Measurements from ENCODE around the gene COL8A1. TPM values are rescaled to one million over a fixed set of nuclear protein-coding genes. Genes with fewer than 3 reads are reported as not detected.

The COL8A1 gene
- total RNA-seq, 1 experiment from 2014 or later, result 5.2 TPM

- no peak for DNase-seq (ENCODE audit: low read depth)
Observed at GRCh38 chr3:99843590-99844258, 205.3 kb downstream of the COL8A1 start.

- no peak for DNase-seq (ENCODE audit: low read depth)
Observed at GRCh38 chr3:99845331-99845730, 206.9 kb downstream of the COL8A1 start.

GRCh38 chr3:99845999-99846398 lies 207.6 kb downstream of the COL8A1 start:
- no peak for DNase-seq (ENCODE audit: low read depth)

- DNase-seq (ENCODE audit: low read depth), result peak; percentile 36
Observed at GRCh38 chr3:99846477-99847160, 208.2 kb downstream of the COL8A1 start.

- DNase-seq (ENCODE audit: low read depth), result no peak
Observed at GRCh38 chr3:99848433-99848832, 210.0 kb downstream of the COL8A1 start.

Other genes starting within 250 kb of the COL8A1 start
- 64.3 and 73.8 TPM in 2 replicates for gene CMSS1, start 179.3 kb downstream of the COL8A1 start, total RNA-seq (2014; rRNA removed; shearing (Covaris generic))

Measured in Daoy (cell line).